ENCODE measurements around the gene PNPLA7.

Gene PNPLA7

DNA sequence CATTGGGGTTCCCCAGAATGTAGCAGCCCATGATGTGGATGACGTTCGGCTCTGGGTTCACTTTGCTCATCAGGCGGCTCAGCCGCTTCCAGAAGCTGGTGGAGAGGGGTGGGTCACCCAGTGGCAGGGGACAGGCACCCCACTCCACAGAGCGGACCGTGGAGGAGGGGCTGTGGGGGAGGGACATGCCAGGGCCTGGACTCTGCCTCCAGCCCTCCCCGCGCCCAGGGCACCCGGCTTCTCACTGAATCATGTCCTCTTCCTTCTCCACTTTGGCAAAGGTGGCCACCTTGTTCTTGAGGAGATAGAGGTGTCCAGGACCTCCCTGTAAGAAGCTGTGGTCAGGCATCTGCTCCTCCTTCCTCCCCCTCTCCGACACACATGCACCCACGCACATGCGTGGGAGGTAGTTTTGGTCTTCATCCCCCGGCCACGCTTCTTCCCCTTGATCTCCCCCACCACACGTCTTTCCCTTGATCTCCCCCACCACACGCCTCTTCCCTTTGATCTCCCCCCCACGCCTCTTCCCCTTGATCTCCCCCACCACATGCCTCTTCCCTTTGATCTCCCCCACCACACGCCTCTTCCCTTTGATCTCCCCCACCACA lies 100.2 kb downstream of the PNPLA7 start:
- DNase-seq (ENCODE audit: low read depth in 2 of 2): peak in 1 of 2 donors; percentile 69

DNA sequence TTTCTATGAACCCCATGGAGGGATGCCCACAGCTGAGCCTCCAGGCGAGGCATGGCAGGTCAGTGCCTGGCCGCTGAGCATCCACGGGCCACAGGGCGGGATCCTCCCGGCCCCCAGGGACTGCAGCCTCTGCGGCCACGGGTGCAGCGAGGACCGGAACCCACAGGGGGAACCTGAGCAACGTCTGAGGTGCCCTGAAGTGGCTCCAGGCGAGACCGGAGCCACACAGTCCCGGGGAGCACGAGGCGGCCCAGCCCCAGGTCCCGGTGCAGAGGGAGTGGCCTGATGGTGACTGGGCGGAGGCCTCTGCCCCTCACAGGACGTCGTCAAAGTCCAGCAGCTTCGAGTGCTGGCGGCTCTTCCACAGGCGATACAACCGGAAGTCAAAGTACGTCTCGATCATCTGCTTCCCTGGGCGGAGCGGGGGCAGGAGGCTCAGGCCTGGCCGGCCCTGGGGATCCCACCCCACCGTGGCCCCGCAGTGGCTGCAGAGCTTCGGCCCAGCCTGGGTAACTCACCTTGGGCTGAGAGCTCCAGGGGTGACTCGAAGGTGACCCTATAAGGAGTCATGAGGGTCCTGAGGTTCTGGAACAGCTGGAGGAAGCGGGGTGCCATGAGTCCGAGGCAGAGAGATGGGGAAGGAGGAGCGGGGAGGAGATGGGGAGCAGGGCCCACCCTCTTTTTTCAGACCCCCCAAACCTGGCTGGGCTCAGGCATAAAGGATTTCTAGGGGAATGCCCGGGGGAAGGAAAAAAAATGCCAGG lies 100.9 kb downstream of the PNPLA7 start:
- DNase-seq (ENCODE audit: low read depth in 2 of 2): no peak

DNA sequence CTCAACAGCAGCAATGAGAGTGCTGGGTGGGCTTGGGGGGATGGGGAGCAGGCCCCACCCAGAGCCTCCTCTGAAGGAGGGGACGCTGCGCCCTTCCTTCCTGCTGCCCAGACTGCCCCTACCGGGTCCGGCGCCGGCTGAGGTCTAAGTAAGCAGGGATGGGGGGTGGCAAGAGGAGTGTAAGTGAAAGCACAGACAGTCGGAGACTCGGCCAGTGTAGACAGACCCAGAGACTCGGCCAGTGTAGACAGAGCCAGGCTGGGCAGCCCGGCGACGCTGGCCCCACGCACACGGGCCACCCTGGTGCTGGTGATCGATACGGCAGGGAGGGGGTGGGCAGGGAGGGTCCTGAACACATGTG lies 101.6 kb downstream of the PNPLA7 start:
- DNase-seq (ENCODE audit: low read depth in 2 of 2): no peak

DNA sequence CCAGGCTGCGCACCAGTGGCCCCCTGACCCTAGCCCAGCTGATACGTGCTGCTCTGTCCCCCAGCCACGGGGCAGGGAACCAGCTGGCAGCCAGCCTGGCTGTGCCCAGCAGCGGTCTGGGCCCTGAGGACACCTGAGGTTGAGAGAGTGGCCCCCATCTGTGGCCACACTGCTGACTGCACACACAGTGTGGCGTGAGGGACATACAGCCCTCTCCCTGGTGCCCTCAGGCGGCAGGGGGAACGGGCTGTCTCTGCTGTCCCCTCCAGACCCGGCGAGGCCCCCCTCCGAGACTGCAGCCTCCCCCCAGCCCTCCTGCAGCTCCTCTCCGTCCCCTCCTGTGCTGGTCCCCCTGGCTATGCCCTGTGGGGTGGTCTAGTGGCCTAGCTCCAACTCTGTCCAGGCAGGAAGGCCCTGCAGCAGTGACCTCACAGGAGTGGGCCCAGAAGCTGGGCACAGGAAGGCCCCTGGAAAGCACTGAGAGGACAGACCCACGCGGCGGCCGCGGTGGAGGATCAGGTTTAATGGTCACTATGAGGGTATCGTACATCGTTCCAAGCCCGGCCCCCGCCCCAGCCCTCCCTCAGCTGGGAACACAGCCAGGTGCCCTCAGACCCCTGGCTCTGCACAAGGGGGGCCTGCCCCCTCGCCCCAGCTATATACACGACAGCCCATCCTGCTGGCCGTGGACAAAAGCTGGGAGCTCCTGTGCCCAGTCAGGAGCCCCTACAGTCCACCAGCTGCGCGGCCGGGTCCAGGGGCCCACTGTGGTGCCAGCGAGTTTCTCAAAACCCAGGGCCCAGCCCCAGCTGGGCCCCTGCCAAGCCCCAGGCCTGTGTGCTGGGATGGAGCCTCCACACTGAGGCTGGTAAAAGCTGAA lies 102.2 kb downstream of the PNPLA7 start:
- no peak for DNase-seq (ENCODE audit: low read depth in 2 of 2)

DNA sequence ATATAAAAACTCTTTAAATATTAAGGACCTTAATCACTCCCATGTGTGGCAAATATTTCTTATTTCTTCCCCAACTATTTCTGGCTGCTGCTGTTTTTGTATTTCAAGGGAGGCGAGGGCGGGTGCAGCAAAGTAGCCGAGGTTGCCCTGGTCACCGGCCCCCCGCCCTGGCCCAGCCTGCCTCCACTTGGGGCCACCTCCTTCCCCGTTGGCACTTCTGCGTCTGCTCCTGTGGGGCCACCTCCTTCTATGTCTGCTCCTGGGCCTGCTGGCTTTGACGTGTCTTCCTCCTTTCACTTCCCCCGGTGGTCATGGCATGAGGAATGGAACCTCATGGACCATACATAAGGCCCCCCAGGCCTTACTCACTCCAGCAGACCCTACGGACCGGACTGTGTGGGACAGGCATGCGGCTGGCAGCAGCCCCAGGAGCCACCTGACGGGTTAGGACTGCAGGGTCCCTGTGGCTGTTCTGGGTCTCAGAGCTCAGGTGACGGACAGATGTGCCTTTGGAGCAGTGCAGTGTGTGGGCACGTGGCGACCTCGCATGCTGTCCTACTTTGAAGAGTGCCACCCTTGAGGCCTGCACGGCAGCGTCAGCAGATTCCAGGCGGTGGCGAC lies 103.2 kb downstream of the PNPLA7 start:
- no peak for DNase-seq (ENCODE audit: low read depth in 2 of 2)

DNA sequence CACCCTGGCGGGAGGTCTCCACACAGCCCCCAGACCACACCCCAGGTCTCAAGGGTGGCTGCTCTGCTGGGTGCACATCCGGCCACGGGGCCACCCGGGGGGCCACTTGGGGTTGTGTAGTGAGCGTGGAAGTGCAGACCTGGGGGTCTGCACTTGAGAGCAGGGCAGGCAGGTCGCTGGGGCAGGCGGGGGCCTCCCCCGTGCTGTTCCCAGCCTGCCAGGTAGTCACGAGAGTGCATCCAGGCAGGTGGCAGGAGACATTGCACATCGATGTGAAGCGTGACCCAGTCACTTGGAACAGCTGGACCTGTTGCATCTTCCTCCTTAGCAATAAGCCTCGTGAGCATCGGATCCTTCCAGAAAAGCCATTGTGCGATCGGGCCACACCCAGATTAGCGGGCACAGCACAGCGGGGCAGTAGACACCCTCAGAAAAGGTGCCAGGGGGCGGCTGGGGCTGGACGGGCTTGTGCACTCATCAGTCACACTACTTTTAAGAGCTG lies 104.2 kb downstream of the PNPLA7 start:
- DNase-seq (ENCODE audit: low read depth in 2 of 2): no peak

DNA sequence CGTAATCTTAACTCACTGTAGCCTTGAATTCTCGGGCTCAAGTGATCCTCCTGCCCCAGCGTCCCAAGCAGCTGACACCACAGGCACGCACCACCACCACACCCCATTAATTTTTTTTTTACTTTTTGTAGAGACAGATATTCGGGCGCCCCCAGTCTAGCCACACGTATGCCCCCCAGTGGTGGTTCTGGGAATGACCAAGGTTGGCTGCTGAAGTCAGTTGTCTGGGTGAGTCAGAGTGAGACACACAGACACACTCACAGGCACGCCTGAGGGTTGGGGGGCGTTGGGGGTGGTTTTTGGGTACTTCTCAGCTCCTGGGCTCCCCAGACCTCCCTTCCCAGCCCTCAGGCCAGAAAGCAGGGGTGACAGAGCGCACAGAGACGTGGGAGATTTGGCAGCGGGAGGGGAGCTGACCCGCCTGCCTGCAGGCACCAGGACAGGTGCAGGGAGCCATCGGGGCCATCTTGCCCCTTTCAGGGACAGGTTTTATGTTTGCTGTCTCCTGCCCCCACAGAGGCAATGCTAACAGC lies 104.9 kb downstream of the PNPLA7 start:
- DNase-seq (ENCODE audit: low read depth in 2 of 2): peak; percentile 63 to 77

DNA sequence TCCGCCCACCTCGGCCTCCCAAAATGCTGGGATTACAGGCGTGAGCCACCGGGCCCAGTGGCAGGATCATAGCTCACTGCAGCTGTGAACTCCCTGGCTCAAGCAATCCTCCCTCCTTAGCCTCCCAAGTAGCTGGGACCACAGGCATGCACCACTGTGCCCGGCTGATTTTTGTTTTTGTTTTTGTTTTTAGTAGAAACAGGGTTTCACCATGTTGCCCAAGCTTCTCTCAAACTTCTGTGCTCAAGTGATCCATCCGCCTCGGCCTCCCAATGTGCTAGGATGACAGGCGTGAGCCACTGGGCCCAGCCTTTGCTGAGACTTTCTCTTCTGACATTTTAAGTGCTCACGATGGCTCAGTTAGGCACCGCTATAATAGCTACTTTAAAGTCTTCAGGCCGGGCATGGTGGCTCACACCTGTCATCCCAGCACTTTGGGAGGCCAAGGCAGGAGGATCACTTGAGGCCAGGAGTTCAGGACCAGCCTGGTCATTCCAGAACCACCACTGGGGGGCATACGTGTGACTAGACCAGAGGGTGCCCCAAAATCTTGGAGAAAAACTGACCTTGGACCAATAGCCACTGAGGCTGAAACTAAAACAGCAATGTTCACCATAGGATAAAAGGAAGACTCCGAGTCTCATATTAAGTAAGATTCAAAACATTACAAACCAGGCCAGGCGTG lies 106.0 kb downstream of the PNPLA7 start:
- no peak for DNase-seq (ENCODE audit: low read depth in 2 of 2)

DNA sequence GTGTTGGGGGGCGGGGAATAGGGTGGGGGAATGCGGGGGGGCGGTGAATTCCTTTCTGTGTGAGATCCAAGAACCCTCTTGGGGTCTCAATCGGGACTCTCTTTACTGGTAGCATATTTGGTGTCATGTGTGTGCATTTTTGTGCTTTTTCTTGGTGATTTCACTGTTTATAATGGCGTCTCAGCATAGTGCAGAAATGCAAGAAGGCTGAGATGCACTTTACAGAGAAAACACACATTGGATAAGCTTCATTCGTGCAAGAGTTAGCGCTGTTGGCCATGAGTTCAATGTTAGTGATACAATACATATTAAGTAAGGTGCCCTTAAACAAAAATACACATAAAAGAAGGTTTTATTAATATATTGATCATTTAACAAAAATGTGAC lies 108.3 kb downstream of the PNPLA7 start:
- no peak for DNase-seq (ENCODE audit: low read depth in 2 of 2)

DNA sequence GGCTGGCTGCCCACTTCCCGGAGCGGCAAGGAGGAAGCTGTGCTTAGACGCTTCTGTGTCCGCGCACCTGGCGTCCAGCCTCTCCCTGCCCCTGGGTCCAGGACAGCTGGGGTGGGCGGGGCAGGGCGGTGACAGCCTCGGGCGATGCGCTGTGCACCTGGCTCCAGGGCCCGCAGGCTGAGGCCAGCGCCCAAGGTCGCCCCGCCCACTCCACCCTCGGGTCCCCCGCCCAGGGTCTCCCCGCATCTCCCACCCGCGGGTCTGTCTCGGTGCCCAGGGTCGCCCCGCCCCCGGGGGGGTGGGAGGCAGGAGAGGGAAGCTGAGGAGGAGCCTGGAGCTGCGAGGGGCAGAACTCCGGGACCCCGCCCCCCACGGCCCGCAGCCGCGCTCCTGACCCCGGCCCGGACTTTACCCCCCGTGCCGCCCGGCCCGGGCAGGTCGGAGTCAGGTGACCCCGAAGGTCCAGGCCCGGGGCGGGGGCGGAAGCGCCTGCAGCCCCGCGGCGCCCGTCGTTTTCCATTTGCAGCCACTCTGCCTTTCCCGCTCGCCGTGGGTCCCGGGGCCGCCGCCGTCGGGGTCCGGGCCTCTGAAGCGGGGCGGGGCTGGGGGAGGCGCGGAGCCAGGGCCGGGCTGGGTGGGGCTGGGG lies 108.8 kb downstream of the PNPLA7 start, which contains the start of gene ENTPD8:
TSS of gene ENTPD8 (minus strand) at position 69 of the 646 bp plus-strand sequence. CDS start 3,072 bp downstream, outside the sequence.
- DNase-seq (ENCODE audit: low read depth in 2 of 2): no peak

DNA sequence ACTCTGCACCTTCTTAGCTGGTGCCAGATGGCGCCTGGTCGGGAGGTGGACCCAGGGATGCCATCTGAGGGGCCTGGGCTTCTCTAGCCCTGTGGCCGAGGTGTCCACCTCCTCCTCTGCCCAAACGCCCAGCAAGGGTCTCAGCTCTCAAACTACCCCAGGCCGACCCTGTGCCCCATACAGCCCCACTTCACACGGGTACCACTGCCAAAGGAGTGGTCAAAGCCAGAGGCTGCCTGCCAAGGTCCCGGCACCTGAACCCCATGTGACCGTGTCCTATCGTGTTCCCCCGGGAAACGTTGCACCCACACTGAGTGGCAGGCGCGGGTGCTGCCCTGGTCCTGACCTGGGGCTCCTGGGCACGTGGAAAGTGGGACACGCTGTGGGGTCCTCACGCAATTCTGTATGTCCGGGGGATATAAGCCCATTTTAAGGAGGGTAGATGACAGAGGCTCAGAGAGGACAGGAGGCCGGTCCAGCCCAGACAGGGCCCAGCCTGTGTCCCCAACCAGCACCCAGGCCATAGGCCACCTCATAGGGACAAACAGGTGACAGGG lies 111.0 kb downstream of the PNPLA7 start:
- DNase-seq (ENCODE audit: low read depth in 2 of 2): no peak

DNA sequence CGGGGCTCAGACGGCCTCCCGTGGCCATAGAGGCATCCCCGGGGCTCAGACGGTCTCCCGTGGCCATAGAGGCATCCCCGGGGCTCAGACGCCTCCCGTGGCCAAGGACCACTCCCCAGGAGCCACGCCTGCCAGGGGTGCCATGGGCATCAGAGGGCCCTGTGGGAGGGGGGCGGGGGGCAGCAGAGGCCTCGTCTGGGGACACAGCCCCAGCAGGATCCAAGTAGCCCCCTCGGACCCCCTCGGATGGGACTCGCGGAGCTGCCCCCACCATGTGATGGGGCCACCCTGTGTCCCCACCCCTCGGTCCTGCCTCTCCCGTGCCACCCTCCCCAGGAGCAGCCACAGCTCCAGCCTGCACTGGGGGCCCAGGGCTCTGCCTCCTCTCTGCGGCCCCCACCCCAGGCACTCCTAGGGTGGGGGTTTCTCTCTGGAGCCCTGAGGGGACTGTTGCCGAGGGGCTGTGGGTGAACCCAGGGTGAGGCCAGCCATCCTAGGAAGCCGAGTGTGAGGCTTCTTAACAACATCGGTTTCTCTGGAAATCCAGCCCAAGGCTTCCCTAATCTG lies 111.5 kb downstream of the PNPLA7 start:
- no peak for DNase-seq (ENCODE audit: low read depth in 2 of 2)

DNA sequence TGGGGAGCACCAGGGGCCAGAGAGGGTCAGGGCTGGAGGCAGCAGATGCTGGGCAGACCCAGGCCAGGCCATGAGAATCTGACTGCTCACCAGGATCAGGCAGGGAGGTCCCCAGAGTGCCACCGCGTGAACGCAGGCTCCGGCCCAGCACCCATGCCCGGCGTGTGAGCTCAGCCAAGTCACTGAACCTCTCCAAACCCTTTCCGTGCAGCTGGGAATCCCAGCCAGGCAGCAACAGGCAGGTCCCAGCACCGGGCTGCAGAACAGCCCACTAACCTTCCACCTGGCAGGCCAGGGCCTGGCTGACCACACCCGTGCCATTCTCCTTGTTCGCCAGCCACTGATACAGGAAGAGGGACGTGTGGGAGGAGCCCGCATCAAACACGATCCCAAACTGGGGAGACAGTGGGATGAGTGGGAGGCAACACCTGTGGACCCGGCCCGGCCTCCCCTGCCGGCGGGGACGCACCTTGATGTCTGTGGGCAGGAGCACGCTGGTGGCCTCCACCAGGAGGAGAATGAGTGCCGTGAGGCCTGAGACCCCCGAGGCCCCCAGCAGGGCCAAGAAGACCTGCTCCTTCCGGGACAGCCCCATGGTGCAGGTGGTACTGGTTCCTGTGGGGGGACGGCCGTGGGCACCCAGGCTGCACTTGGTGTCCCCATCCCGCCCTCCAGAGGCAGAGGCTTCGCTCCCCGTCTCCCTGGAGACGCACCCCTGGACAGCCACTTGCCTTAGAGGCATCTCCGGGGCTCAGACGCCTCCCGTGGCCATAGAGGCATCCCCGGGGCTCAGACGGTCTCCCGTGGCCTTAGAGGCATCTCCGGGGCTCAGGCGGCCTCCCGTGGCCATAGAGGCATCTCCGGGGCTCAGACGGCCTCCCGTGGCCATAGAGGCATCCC lies 112.3 kb downstream of the PNPLA7 start:
- no peak for DNase-seq (ENCODE audit: low read depth in 2 of 2)

DNA sequence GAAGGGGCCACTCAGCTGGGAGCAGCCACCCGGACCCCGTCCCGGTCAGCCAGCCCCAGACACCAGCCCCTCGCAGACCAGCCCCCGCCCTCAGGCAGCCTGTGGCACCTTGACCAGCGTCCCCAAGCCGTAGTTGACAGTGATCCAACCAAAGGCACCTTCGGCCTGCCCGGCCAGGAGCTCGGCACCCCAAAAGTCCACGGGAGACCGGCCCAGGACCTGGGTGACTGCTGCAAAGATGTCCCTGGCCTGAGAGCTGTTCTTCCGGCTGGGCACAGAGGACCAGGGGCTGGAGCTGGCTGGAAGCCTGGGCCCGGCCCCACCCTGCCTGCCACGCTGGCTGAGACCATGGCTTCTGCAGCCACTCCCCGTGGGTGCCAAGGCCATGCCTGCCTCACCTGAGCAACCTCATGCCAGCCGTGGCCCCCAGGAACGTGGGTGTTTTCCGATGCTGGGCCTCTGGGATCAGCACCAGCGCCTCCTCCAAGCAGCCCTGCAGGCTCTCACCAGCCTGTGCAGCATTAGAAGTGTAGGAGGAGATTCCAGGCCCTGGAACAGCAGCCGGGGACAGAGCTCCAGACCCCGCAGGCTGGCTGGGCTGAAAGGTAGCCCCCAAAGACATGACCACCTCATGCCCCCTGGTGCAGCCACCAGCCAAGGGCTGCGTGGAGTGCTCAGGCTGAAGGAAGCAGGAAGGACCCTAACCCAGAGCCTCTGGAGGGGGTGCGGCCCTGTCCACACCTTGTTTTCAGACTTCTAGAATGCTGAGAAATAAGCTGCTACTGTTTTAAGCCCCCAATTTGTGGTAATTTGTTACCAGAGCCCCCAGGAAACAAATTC lies 113.2 kb downstream of the PNPLA7 start:
- no peak for DNase-seq (ENCODE audit: low read depth in 2 of 2)

DNA sequence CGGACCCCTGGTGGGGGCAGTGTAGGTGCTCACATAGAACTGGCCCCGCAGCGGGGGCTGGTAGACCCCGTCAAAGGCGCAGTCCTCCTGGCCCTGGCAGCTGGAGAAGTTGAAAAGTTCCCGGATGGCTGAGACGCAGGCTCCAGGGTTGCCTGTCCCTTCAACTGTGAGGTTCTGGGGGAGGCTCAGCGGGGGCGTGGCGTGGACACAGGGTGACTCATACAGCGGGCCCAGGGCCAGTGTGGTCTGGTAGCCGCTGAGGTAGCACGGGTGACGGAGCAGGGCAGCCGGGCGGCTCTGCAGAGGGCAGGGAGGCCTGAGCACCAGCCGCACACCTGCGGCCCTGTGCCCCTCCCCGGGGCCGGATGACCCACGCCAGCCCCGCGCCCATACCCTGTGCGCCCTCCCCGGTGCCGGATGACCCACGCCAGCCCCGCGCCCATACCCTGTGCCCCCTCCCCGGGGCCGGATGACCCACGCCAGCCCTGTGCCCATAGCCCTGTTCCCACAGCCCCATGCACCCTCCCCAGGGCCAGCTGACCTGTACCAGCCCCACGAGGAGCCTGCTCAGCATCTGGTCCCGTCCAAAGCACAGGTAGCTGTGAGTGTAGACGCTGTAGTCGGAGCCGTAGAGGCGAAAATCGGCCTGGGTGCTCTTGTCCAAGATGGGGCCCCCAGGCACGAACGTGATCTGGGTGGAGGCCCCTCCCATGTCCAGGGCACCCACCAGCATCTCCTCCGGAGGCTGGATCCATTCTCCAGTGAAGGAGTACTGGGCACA lies 114.0 kb downstream of the PNPLA7 start:
- no peak for DNase-seq (ENCODE audit: low read depth in 2 of 2)

DNA sequence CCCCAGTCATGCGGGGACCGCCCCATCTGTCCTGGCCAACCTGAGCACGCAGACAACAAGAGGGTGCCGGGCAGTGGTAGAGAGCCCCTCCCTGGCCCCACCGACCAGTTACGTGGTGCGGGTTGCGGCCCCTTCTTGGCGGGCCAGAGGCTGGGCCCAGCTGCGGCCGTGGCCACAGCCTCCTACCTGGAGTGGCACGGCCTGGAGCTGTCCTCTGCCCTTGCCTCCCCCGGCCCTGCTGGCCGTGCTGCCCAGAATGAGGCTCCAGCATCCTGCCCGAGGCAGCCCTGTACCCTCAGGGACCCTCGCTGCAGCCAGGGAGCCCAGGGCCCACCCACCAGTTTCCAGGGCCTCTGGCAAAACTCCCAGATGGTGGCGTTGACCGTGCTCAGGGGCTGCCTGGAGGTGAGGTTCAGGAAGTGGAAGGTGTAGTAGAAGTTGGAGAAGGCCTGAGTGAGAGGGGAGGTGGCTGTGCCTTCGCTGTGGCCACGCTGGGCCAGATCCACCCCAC lies 114.8 kb downstream of the PNPLA7 start:
- no peak for DNase-seq (ENCODE audit: low read depth in 2 of 2)

Measured in stimulated activated CD8-positive, alpha-beta memory T cell treated with anti-CD3 and anti-CD28 coated beads, Interleukin-15, amount 100 ng/mL, for 4 hours (primary cell).